NCI-H774 (cell line): ENCODE results near the gene USP37.
"Not testable (repeated sequence)": the region's sequence is repeated elsewhere in the genome, so short reads cannot be mapped to it uniquely, and the experiment has no call there.

Source experiments
- DNase-seq: peaks from one replicate; lab custom pipeline; 2025; lab: John Stamatoyannopoulos, UW

The USP37 gene

GRCh38 chr2:218568190-218569037, at the start of gene USP37, which contains the start of gene CNOT9:
Gene USP37, minus strand, starts transcription at chr2:218568351. Its CDS starts 9,698 bp downstream, at chr2:218558653.
Gene CNOT9, plus strand, starts transcription at chr2:218568839. Its CDS starts 116 bp downstream, at chr2:218568955.
- peak; percentile 96 for DNase-seq

- no peak for DNase-seq
These were observed 47.7 kb upstream of the USP37 start for GRCh38 chr2:218615868-218616315.

- no peak for DNase-seq
These were observed 39.4 kb upstream of the USP37 start, which contains the start of gene PLCD4 for GRCh38 chr2:218607436-218608115. Gene PLCD4, plus strand, starts transcription at chr2:218607899. Its CDS starts 7,841 bp downstream, at chr2:218615740.

- no peak for DNase-seq
These were observed 37.3 kb upstream of the USP37 start for GRCh38 chr2:218605432-218605831.

- DNase-seq = no peak
These were observed 17.4 kb upstream of the USP37 start for GRCh38 chr2:218585541-218585940.

GRCh38 chr2:218583983-218584850, 16.1 kb upstream of the USP37 start:
- DNase-seq = no peak

- DNase-seq = no peak
These were observed 13.9 kb upstream of the USP37 start for GRCh38 chr2:218582076-218582475.

- no peak for DNase-seq
These were observed 10.2 kb upstream of the USP37 start for GRCh38 chr2:218578272-218578877.

- DNase-seq = no peak
These were observed 9.5 kb upstream of the USP37 start for GRCh38 chr2:218577482-218578220.

GRCh38 chr2:218576854-218577253, 8.7 kb upstream of the USP37 start:
- DNase-seq = no peak

- no peak for DNase-seq
These were observed 2.7 kb upstream of the USP37 start for GRCh38 chr2:218570850-218571249.

GRCh38 chr2:218569661-218570500, 1.7 kb upstream of the USP37 start:
- no peak for DNase-seq

- DNase-seq = peak; percentile 39
These were observed 884 bp upstream of the USP37 start for GRCh38 chr2:218569038-218569431.

- peak; percentile 72 for DNase-seq
These were observed 358 bp downstream of the USP37 start for GRCh38 chr2:218567797-218568189.

GRCh38 chr2:218566296-218566695, 1.9 kb downstream of the USP37 start:
- no peak for DNase-seq

- no peak for DNase-seq
These were observed 4.1 kb downstream of the USP37 start for GRCh38 chr2:218564056-218564455.

- DNase-seq = no peak
These were observed 9.2 kb downstream of the USP37 start for GRCh38 chr2:218558986-218559385.

GRCh38 chr2:218557941-218558340, 10.2 kb downstream of the USP37 start:
- DNase-seq = no peak

- DNase-seq = no peak
These were observed 12.6 kb downstream of the USP37 start for GRCh38 chr2:218555527-218555926.

GRCh38 chr2:218554225-218554624, 13.9 kb downstream of the USP37 start:
- DNase-seq = not testable (repeated sequence)
